Neural progenitor cell (in vitro differentiated cells): ENCODE results near the gene FRY.

Source experiments
- CTCF ChIP-seq: fragments of 200-600 bp; sonication (generic); IDR thresholded peaks from 2 replicates; pipeline ENCODE4 v1.5.1; 2017; ENCODE audit warnings: antibody characterized with exemption, mild to moderate bottlenecking
- EZH2 ChIP-seq: fragments of 200-600 bp; sonication (generic); IDR thresholded peaks from 2 replicates; pipeline ENCODE4 v1.6.1; 2017; ENCODE audit warnings: antibody characterized with exemption, mild to moderate bottlenecking, moderate library complexity
- EZH2phosphoT487 ChIP-seq: fragments of 200-600 bp; sonication (generic); IDR thresholded peaks from 2 replicates; pipeline ENCODE4 v1.6.1; 2017; ENCODE audit warnings: antibody characterized with exemption

GRCh38 chr13:32225481-32225931 lies 193.9 kb downstream of the FRY start:
- TF ChIP-seq CTCF (no peak), EZH2phosphoT487 (no peak), EZH2 (no peak)
